Measurements from ENCODE around the gene NXF3. TPM values are rescaled to one million over a fixed set of nuclear protein-coding genes. Genes with fewer than 3 reads are reported as not detected.

The NXF3 gene
- total RNA-seq, 1 experiment from 2014 or later, result not detected

DNA sequence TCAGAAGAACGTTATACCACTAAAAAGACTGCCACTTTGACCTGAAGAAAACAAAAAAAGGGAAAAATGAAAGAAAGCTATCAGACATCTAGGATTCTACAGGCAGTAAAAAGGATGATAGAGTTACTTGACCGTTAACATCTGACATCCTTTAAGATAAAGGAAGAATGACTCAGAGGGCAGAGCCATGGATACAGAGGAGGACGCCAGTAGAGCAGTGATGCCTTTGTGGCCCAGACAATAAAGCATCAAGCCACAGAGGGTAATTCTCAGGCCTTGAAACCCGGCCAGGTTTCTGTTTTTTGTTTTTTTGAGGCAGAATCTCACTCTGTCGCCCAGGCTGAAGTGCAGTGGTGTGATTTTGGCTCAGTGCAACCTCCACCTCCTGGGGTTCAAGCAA lies 19.5 kb downstream of the NXF3 start:
- H2BK15ac ChIP-seq (ENCODE audit: low read depth, low read length), result no peak overlapping the region
- H2AFZ ChIP-seq (ENCODE audit: low read length), result no peak overlapping the region
- H3K27ac ChIP-seq (ENCODE audit: insufficient read length, low read depth, low read length), result no peak overlapping the region
- no peak overlapping the region for H3K4ac ChIP-seq (ENCODE audit: low read depth, low read length)
- Mint-ChIP-seq H3K36me3 (ENCODE audit: insufficient read depth in 1 of 3, low read depth in 3 of 3) (peaks cover 0 to 3% (median 0%) of the 10 kb centered on the region in 3 experiments; a peak in 3 of 7 replicates), H3K27ac (no peak overlapping the region), H3K4me1 (no peaks in the 10 kb centered on the region), H3K27me3 (ENCODE audit: low read depth) (peaks cover 6% of the 10 kb centered on the region), H3K9me3 (peaks cover 61 to 70% of the 10 kb centered on the region in 2 experiments), H3K4me3 (no peak overlapping the region)
- DNase-seq, result no peak
- H4K20me1 ChIP-seq (ENCODE audit: control insufficient read depth, insufficient read depth, insufficient read length), result no peaks in the 10 kb centered on the region
- H3K56ac ChIP-seq (ENCODE audit: insufficient read length, low read depth, low read length), result no peak overlapping the region
- H4K5ac ChIP-seq (ENCODE audit: insufficient read length, low read depth, low read length), result no peak overlapping the region
- no peak overlapping the region for H4K8ac ChIP-seq (replicated peaks; ENCODE audit: insufficient read length, low read depth, low read length)
- no peak overlapping the region for H2BK12ac ChIP-seq (ENCODE audit: insufficient read length, low read depth, low read length)
- H3K14ac ChIP-seq (ENCODE audit: insufficient read depth, low read length), result no peak overlapping the region
- no peaks in the 10 kb centered on the region for H3K23me2 ChIP-seq (ENCODE audit: insufficient read length, low read depth, low read length, poor library complexity, severe bottlenecking)
- no peaks in the 10 kb centered on the region for H3K79me2 ChIP-seq (ENCODE audit: insufficient read depth, low read length)
- no peaks in the 10 kb centered on the region for H3K79me1 ChIP-seq (ENCODE audit: insufficient read depth, low read depth, low read length, poor library complexity, severe bottlenecking)
- H3K4me1 ChIP-seq (ENCODE audit: insufficient read depth, low read length), result no peaks in the 10 kb centered on the region
- no peak overlapping the region for H3K23ac ChIP-seq (ENCODE audit: insufficient read length, low read depth, low read length)
- peaks cover 20% of the 10 kb centered on the region for H3K9me3 ChIP-seq (ENCODE audit: control insufficient read depth, low read depth, low read length)
- H3K18ac ChIP-seq (ENCODE audit: insufficient read length, low read depth, low read length), result no peak overlapping the region
- no peak overlapping the region for H2BK5ac ChIP-seq (ENCODE audit: insufficient read length, low read length)
- H2AK5ac ChIP-seq (ENCODE audit: insufficient read length, low read length), result no peak overlapping the region
- H3K9ac ChIP-seq (ENCODE audit: extremely low read depth, insufficient read length, low read length), result no peak overlapping the region
- WGBS (ENCODE audit: extremely low coverage, insufficient read length, low lambda C conversion rate), result no CpG with 5 or more reads among the region's 5 CpGs
- H3K4me2 ChIP-seq (ENCODE audit: insufficient read depth, insufficient read length, low read length), result no peak overlapping the region
- no peaks in the 10 kb centered on the region for H3K27me3 ChIP-seq (ENCODE audit: insufficient read depth, low read length)
- H4K91ac ChIP-seq (ENCODE audit: insufficient read length, low read depth, low read length), result no peak overlapping the region
- no peak overlapping the region for H2BK20ac ChIP-seq (ENCODE audit: low read depth, low read length, poor library complexity, severe bottlenecking)
- TF ChIP-seq, protein P1, sequence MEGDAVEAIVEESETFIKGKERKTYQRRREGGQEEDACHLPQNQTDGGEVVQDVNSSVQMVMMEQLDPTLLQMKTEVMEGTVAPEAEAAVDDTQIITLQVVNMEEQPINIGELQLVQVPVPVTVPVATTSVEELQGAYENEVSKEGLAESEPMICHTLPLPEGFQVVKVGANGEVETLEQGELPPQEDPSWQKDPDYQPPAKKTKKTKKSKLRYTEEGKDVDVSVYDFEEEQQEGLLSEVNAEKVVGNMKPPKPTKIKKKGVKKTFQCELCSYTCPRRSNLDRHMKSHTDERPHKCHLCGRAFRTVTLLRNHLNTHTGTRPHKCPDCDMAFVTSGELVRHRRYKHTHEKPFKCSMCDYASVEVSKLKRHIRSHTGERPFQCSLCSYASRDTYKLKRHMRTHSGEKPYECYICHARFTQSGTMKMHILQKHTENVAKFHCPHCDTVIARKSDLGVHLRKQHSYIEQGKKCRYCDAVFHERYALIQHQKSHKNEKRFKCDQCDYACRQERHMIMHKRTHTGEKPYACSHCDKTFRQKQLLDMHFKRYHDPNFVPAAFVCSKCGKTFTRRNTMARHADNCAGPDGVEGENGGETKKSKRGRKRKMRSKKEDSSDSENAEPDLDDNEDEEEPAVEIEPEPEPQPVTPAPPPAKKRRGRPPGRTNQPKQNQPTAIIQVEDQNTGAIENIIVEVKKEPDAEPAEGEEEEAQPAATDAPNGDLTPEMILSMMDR (conservative IDR thresholded peaks at IDR 0.05), result no peak
- no peak overlapping the region for H3T11ph ChIP-seq (ENCODE audit: low read length)
- H2BK120ac ChIP-seq (ENCODE audit: low read depth, low read length, poor library complexity, severe bottlenecking), result no peak overlapping the region
